ENCODE measurements around the gene KASH5.
"Not testable (repeated sequence)": the region's sequence is repeated elsewhere in the genome, so short reads cannot be mapped to it uniquely, and the experiment has no call there.

Gene KASH5

GRCh38 chr19:49362048-49362928 lies 25.8 kb upstream of the KASH5 start, which contains the start of gene TEAD2:
TSS of gene TEAD2 (minus strand) at chr19:49362416. CDS start at chr19:49360075, 2,341 bp downstream.
- DNase-seq (ENCODE audit: low read depth), result no peak

- no peak for DNase-seq (ENCODE audit: low read depth)
Measured at GRCh38 chr19:49362929-49363267, 25.2 kb upstream of the KASH5 start.

DNA sequence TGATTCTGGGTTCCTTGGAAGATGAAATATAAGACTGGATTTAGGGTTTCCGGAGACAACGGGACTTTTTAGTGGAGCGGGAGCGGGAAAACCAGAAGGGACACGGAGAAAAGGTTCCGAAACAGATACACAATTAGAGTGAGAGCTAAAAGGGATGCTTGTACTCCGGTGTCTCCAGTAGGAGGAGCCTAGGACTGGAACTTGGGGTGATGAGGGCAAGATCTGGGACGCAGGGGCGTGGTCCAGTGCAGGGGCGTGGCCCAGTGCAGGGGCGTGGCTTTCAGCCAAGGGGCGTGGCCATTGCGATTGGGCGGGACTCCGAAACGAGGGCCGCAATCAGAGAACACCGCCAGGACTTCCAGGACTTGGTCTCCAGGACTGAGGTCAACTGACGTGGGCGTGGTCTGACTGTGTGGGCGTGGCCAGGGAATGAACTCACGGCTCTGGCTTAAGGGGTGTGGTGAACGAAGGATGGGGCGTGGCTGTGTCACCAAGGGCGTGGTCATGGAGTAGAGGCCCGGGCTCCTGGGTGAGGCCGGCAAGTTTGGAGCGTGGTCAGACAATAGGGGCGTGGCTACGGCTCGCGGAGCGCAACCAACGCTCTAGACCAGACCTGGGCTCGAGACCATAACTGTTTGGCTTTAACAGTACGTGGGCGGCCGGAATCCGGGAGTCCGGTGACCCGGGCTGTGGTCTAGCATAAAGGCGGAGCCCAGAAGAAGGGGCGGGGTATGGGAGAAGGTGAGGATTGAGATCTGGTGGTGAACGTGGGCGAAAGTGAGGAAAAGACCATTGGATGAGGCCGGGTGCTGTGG lies 24.6 kb upstream of the KASH5 start, which contains the start of gene DKKL1:
Gene DKKL1, plus strand, starts transcription at position 610 of the 815 bp plus-strand sequence. Its CDS starts 122 bp downstream, at position 732.
- peak; percentile 15 for DNase-seq (ENCODE audit: low read depth)

DNA sequence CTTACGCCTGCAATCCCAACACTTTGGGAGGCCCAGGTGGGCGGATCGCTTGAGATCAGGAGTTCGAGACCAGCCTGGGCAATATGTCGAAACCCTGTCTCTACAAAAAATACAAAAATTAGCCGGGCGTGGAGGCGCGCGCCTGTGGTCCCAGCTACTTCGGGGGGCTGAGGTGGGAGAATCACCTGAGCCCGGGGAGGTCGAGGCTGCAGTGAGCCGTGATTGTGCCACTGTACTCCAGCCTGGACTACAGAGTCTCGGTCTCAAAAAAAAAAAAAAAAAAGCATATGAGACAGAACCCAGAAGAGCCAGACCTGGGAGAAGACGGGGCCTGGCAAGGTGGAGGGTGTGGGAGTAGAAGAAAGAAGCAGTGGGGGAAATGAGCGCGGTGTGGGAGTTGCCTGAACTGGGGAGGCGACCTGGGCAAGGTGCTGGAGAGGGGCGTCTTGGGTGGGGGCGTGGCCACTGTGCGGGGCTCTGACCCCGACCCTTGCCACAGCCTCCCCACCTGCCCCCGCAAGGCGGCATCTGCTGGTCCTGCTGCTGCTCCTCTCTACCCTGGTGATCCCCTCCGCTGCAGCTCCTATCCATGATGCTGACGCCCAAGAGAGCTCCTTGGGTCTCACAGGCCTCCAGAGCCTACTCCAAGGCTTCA lies 23.8 kb upstream of the KASH5 start:
- DNase-seq (ENCODE audit: low read depth), result no peak

DNA sequence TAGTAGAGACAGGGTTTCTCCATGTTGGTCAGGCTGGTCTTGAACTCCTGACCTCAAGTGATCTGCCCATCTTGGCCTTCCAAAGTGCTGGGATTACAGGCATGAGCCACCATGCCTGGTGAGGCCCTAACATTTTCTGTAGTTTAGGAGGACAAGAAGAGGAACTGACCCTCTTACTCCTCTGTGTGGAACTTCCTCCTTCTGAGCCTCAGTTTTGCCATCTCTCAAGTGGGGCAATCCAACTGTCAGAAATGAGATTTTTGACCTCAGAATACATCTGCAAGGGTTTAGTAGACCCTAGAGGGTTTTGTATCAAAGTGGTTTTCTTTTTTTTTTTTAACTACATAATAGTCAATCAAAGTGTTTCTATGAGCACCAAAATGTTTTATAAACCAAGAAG lies 21.9 kb upstream of the KASH5 start:
- DNase-seq (ENCODE audit: low read depth), result no peak

- no peak for DNase-seq (ENCODE audit: low read depth)
Measured at GRCh38 chr19:49368711-49369358, 19.2 kb upstream of the KASH5 start.

- no peak for DNase-seq (ENCODE audit: low read depth)
Measured at GRCh38 chr19:49371184-49371583, 16.9 kb upstream of the KASH5 start.

- DNase-seq (ENCODE audit: low read depth), result not testable (repeated sequence)
Measured at GRCh38 chr19:49373174-49373573, 14.9 kb upstream of the KASH5 start.

GRCh38 chr19:49374665-49375434 lies 13.2 kb upstream of the KASH5 start:
- DNase-seq (ENCODE audit: low read depth), result no peak

DNA sequence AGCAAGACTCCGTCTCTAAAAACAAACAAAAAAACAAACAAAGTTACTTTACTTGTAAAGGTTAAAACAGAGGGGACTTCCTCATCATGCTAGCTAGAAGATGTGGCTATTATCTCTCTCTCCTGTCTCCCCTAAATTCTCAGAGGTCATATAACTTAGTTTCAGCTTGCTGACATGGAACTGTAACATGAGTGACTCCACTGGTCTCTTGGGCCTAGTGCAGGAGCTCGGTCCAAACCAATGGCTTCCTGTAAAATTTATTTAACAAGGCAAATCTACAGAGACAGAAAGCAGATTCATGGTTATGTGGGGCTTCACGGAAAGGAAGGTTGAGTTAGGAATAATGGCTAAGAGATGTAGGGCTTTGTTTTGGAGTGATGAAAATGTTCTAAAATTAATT lies 9.5 kb upstream of the KASH5 start:
- DNase-seq (ENCODE audit: low read depth), result no peak

DNA sequence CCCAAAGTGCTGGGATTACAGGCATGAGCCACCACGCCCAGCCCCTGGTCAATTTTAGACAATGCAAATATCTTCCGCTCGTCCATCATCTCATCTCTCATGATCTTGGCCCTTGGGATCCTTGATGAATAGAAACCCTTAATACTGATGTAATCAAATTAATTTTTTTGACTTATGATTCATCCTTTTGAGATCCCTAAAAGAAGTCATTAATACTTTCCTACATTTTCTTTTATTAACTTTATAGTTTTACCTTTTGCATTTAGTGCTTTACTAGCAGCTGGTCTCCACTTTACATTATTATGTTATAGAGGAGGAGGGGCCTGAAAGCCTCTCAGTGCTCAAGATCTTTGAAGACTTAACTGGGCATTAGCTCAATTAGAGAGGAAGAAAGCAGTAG lies 7.7 kb upstream of the KASH5 start:
- DNase-seq (ENCODE audit: low read depth), result no peak

- no peak for DNase-seq (ENCODE audit: low read depth)
Measured at GRCh38 chr19:49382639-49383038, 5.4 kb upstream of the KASH5 start.

DNA sequence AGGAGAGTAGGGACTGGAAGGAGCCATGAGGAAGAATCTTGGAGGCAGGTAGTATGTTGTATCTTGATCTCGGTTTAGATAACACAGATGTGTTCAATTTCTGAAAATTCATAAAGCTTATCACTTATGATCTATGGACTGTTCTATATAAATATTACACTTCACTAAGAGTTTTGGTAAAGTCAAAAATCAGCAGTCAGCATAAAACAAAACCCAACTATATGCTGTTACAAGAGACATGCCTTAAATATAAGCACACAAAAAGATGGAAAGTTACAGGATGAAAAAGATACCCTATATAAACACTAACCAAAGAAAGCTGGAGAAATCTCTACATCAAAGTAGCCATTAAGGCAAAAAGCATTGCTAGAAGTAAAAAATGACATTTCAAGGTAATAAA lies 4.5 kb upstream of the KASH5 start:
- DNase-seq (ENCODE audit: low read depth), result no peak

GRCh38 chr19:49389406-49389805 lies 1.4 kb downstream of the KASH5 start:
- no peak for DNase-seq (ENCODE audit: low read depth)

DNA sequence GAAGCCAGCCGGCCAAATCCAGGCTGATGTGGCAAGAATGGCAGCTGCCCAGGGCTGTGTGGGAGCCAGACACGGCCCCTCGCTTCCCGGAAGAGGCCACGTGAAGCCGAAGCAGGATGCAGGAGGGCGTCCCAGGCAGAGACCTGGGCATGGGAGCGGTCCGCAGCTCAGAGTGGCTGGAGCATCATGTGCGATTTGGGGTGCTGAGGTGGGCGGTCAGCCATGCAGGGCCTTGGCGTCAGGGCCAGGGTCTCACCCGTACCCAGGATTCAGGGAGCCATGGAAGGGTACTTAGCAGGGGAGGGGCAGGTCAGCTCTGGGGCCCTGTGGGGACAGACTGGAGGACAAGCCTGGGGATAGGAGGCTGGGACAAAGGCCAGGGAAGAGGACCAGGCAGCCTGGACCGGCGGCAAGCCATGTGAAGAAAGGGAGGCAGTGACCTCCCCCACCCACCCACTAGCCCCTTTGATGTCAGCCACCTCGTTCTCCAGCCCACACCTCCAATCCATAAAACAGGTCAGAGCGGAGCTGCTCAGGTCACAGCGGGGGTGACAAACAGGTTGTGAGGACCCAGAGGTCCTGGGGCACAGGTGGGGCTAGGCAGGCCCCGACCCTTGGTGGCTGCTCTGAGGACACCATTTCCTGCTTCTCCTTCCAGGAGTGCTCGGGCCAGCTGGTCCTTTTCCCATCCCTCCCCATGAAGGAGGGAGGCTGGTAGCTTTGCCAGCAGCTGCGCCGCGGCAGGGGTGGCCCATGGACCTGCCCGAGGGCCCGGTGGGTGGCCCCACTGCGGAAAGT lies 2.3 kb downstream of the KASH5 start:
- DNase-seq (ENCODE audit: low read depth), result no peak

- DNase-seq (ENCODE audit: low read depth), result no peak
Measured at GRCh38 chr19:49390929-49391359, 2.9 kb downstream of the KASH5 start.

DNA sequence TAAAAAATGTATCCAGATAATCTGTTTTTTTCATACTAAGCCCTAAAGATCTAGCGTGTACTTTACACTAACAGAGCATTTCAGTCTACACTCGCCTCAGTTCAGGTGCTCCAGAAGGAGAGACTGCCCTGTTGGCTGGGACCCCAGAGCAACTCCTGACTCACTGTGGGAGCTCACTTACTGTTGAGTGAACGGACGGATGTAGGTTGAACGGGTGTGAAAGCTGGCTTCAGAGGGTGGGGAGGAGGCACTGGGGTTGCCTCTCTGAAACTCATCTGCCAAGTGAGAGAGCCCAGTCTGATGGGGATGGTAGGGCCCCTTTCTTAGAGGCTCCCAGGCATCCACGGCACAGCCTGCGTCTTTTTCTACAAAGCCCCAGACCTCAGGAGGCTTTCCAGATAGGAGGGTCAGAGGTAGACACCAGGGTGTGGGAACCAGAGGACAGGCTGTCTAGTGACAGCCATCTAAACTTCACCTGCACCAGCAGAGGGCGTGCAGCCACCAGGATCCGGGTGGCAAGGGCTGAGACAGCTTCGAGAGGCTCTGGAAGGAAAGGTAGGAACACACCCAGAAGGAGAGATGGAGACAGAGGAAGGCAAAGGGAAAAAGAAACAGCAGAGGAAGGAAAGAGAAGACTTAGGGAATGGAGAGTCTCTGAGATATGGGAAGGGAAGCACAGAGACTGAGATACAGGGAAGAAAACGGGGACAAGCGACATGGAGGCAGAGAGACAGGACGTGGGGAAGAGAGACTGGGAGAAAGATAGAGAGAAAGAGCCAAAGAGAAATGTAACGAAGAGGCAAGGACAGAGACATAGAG lies 3.7 kb downstream of the KASH5 start:
- DNase-seq (ENCODE audit: low read depth), result peak; percentile 71

DNA sequence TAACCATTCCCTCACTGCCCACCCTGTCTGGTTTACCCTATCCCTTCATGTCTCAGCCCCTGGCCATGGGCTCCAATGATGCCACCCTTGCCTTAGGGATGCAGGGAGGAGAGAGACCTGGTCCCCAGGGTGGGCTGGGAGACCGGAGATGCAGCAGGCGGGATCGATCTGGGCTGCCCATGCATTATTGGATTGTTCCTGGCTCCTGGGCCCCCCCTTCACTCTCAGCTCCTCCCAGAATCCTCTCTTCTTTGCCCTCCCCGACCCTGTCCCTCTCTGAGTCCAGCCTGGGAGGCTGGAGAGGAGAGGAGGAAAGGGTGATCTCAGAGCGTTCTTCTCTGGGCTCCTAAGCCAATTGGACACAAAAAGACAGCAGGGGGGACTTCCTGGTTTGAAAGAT lies 5.8 kb downstream of the KASH5 start:
- DNase-seq (ENCODE audit: low read depth), result no peak

All from stimulated activated CD8-positive, alpha-beta memory T cell treated with anti-CD3 and anti-CD28 coated beads, Interleukin-12 subunit alpha, Interleukin-12 subunit beta, amount 100 ng/mL, for 1 hour (primary cell).